CD4-positive, alpha-beta T cell treated with Interleukin-15 for 1 hour (primary cell): ENCODE results near the gene PI16.
"Not testable (repeated sequence)": the region's sequence is repeated elsewhere in the genome, so short reads cannot be mapped to it uniquely, and the experiment has no call there.

Source experiments
- DNase-seq: peaks from one replicate; pipeline ENCODE4 v3.0.0-alpha.2; 2020

PI16 gene

DNA sequence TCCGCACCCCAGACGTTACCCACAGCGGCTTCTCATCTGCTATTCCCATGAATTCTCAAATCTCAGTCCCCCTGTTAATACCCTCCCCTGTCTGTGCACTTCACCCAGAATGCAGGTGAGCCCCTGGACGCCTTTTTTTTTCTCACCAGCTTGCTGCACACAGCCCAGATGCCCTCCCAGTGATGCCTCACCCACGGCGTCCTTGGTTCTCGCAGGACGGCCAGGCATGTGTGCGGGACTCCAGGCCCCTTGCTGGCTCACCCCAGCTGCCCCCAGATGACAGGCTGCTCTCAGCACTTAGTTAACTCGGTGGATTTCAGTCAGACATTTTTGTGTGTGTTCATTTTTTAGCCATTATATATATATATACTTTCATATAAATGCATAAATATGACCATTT, 25.4 kb upstream of the PI16 start:
- DNase-seq: no peak

DNA sequence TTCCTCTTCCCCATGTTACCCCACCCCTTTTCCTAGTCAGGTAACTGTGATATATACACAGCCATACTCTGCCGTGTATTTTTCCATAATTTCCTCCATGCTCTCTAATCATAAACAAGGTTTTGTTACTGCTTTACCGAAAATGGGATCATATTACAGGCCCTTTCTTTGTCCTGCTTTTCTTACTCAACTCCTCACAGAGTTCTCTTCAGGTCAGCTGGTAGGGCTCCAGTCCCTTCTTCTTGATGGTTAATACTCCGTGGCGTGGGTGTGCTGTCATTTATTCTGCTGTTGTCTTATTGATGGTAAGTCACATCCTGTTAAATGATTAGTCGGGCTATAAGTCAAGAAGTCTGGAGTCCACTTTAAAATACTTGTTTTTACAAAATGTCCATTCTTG, 24.9 kb upstream of the PI16 start:
- no peak for DNase-seq

DNA sequence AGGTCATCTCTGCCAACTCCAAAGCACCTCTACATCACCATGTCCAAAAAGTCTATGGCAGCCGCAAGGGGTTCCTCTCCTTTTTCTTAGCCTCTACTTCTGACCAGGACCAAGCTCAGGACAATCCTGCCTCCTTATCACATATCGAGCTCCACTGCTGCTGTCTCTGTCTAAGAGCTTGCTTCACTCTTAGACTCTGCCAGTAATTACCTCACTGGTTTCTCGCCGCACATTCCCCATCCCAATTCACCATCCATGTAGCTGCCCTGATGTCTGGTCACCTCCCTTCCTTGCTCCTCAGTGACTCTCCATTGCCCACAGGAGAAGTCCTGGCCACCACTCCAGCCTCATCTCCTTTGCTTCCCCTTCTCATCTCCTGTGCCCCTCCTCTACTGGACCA, 24.1 kb upstream of the PI16 start:
- DNase-seq: no peak

DNA sequence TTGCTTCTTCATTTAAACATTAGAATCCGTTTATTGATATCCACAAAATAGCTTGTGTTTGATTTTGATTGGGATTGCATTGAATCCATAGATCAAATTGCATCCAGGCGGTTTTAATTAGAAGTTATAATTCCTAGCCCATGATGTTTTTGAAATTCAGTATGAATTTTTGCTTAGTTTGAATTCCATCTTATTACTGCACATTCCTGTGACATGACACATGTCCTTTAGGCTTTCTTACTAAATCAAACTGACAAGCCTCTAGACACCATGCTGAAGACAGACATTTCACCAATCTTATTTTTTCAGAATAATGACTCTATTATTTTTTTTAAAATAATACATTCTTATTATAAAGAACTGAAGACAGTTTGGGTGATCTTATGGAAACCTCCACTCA, 21.4 kb upstream of the PI16 start:
- DNase-seq: no peak

DNA sequence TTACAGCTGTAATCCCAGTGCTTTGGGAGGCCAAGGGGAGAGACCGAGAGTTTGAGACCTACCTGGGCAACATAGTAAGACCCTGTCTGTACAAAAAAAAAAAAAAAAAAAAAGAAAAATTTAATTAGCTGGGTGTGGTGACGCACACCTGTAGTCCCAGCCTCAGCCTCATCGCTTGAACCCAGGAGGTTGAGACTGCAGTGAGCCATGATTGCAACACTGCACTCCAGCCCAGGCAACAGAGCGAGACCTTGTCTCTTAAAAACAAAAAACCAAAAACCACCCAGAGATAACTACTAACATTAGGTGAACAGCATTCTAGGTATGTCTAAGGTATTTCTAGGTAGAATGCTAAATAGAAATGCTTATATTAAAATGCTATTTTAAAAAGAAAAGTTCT, 21.0 kb upstream of the PI16 start:
- DNase-seq: no peak

DNA sequence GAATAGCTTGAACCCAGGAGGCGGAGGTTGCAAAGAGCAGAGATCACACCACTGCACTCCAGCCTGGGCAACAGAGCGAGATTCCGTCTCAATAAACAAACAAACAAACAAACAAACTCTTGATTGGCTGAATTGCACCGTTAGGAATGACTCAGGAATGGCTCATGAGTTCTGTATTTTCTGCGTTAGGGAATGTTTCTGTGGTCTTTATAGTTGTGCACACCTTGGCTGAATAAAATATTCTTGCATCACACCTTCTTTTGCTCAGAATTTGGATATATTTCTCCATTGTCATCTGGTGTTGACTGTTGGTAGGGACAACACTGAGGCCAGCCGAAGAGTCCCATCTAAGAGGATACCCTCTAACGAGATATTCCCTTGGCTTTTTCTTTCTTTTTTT, 19.6 kb upstream of the PI16 start:
- no peak for DNase-seq

DNA sequence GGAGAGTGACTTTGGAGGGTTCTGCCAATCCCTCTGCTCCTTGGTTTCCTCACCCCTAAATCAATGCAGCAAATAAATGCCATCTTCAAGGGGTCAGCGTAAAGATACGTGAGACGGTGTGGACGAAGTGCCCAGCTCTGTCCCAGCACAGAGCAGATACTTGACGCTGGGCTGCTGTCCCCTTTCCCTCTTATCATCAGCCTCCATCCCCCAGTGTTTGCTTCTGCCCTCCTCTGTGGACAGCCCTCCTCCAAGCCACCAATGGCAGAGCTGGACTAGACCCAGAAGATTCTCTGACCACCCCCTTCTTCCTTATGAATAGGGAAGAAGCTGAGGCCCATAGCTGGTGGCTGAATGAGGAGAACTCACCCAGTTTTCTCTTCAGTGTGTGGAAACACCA, 17.7 kb upstream of the PI16 start:
- DNase-seq: no peak

DNA sequence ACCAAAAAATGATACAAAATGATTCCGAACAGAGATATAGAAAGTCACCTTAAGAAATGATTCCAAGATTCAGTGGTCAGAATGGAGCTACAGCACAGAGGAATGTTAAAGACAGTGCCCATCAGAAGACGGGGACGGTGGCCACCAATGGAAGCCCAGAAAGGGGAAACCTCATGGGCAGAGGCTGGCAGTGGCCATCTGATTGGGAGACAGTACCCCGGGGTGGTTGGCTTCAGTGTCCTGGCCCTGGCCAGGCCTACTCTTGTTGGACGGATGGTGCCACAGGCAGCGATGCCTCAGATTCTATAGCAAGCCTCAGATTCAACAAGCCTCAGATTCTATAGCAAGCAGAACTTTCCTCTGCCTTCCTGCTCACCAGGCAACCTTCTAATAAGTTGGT, 16.6 kb upstream of the PI16 start:
- DNase-seq: no peak

DNA sequence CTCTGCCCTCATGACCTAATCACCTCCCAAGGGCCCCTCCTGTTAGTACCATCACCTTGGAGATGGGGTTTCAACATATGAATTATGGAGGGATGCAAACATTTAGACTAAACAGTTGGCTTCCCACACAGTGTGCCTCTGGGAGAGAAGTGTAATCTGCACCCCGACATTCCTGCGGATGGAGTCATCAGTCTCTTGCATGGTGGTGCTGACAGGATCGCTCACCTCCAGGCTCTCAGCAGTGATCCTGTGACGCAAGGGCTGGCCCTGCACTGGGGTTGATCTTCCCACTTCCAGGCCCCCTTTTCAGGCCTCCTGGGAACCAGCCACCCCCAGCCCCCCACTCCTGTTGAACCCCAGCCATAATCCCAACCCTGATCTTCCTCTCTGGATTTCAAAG, 16.0 kb upstream of the PI16 start:
- no peak for DNase-seq

DNA sequence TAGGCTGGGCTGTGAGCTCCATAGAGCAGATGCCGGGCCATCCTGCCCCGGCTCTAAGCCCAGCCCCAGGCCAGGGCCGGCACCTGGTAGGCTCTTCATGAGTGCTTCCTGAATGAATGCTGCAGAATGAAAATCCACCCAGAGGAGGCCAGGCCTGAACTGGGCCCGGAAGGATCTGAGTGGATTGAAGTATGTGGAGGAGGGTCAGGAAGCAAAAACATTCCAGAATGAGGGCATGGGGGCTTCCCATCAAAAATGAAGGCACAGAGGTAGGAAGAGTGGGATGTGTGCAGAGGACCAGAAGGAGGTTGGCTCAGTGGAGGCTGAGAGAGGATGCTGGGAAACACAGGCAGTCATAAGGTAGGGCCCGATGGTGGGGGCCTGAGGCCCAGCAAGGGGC, 15.5 kb upstream of the PI16 start:
- DNase-seq: not testable (repeated sequence)

DNA sequence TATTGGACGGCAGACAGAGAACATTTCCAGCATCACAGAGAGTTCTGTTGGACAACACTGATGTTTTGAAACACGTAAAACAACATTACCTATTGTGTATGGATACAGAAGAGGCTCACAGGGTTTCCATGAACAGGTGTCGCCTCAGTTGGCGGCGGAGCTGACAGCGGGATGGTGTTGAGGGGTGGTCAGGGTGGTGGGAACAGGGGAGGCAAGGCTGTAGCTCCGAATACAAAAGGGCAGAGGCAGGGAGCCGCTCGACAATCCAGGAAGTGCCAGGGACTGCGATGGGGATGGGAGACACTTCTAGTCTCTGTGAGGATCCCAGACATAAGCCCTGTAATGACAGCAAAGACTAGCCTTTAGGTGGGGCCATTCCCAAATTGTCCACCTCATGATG, 14.5 kb upstream of the PI16 start:
- no peak for DNase-seq

DNA sequence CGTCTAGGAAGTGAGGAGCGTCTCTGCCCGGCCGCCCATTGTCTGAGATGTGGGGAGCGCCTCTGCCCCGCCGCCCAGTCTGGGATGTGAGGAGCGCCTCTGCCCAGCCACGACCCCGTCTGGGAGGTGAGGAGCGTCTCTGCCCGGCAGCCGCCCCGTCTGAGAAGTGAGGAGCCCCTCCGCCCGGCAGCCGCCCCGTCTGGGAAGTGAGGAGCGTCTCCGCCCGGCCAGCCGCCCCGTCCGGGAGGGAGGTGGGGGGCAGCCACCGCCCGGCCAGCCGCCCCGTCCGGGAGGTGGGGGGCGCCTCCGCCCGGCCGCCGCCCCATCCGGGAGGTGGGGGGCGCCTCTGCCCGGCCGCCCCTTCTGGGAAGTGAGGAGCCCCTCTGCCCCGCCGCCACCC, 13.0 kb upstream of the PI16 start:
- not testable (repeated sequence) for DNase-seq

DNA sequence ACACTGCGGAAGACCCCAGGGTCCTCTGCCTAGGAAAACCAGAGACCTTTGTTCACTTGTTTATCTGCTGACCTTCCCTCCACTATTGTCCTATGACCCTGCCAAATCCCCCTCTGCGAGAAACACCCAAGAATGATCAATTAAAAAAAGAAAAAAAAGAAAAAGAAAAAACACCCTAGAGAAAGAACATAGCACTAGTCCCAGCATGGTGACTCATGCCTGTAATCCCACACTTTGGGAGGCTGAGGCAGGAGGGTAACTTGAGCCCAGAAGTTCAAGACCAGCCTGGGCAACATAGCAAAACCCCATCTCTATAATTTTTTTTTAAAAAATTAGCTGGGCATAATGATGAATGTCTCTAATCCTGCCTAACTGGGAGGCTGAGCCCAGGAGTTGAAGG, 12.2 kb upstream of the PI16 start:
- DNase-seq: not testable (repeated sequence)

DNA sequence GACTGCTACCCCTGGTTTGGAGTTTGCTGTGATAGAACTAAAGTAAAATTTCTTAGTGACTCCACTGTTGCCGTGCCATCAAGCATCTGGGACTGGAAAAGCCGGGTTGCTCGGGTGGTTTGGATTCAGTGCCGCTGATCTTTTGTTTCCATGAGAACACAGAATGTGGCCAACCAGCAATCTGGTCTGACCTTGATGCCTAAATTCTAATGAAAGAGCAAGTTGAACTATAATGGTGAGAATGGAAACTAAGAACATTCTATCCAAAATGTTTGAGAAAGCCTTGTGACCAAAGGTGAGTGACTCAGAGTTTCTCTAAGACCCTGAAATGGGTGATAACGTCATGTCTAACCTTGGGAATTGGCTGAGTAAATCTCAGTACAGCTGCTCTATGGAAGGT, 9.9 kb upstream of the PI16 start:
- no peak for DNase-seq

DNA sequence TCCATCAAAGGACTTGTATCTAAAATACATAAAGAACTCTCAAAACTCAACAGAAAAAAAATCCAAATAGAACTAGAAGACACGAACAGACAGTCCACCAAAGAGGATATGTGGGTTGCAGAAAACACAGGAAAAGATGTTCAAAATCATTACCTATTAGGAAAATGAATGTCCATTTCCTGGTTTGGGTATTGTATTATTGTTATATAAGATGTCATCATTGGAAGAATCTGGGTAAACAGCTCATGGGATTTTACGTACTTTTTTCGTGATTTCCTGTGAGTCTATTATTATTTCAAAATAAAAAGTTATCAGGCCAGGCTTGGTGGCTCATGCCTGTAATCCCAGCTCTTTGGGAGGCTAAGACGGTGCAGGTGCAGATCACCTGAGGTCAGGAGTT, 9.2 kb upstream of the PI16 start:
- DNase-seq: no peak

DNA sequence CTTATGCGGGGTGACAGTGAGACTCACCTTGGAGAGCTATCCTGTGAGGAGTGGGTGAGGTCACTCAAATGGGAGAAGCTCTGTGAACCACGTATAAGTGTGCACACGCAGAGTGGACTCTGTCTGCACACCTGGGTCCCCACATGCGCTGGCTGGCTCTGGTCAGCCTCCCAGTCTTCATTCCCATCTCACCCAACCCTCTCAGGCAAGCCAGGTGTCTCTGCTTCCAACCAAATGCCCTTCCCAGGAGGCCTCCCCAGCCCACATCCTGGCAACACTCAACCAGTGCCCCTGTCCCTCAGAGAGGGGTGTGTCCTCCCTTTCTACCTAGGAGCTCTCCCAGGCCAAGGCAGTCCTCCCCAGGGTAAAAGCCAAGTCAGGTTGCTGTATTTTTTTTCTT, 8.0 kb upstream of the PI16 start:
- DNase-seq: no peak

DNA sequence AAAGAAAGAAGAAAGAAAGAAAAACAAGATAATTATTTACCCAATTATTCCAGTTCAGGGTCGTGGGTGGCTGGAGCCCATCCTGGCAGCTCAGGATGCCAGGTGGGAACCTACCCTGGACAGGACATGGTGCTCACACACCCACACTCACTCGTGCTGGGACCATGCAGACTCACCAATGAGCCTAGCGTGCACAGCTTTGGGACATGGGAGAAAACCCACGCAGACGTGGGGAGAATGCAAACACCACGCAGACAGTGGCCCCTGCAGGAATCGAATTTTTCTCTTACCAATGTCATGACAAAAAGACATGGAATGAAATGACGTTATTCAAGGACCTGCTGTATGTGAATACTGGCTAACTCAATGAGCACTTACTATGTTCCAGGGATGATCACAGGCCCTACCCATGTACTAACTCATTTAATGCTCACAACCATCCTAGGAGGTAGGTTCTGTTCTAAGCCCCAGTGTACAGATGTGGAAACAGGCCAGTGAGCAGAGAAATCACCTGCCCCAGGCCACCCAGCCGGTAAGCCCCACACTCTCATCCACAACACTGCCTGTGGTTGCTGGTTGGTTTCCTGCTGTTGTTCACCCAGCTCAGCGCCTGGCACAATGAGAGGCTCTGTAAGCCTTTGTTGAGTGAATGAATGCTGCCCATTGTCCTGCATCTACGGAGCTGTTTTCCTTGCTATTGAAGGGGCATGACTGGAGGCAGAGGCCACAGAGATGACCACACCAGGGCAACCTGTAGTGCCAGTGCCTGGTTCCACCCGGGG, 6.8 kb upstream of the PI16 start:
- DNase-seq: no peak

DNA sequence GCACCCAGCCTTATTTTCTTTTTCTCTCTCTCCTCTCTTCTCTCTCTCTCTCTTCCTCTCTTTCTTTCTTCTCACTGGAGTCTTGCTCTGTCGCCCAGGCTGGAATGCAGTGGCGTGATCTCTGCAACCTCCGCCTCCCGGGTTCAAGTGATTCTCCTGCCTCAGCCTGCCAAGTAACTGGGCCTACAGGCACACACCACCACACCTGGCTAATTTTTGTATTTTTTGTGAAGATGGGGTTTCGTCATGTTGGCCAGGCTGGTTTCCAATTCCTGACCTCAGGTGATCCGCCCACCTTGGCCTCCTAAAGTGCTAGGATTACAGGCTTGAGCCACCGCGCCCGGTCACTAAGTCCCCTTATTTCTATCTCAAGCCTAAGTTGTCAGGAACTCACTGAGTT, 5.5 kb upstream of the PI16 start:
- not testable (repeated sequence) for DNase-seq

DNA sequence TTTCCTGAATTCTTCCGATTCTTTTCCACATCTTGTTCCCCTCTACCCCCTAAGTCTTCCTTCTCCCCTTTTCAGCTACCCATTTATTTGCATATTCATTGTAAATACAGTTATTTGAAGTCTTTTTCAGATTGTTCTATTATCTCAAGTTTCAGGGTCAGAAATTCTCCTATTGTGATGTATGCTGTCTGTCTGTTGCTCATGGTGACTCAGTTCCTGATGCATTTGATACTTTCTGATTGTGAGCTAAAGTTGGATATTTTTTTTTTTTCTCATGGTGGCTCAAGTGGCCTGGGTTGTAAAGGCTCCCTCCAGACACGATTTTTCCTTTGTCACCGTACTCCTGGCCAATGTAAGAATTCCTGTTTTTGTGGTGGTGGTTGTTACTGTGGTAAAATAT, 4.9 kb upstream of the PI16 start:
- DNase-seq: no peak

DNA sequence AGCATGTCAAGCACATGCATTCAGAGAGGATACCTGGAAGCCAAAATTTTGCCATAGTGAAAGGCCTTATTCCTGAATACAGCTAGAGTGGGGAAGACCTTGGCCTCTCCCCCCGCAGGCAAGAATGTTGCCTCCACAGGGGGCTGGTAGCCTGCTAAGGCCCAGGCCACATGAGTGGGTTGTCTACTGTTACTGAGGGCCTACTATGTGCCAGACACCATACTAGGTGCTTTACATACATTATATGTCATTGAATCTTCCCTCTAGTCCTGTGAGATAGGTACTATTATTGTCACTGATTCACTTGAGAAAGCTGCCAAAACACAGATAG, 642 bp upstream of the PI16 start:
- no peak for DNase-seq

DNA sequence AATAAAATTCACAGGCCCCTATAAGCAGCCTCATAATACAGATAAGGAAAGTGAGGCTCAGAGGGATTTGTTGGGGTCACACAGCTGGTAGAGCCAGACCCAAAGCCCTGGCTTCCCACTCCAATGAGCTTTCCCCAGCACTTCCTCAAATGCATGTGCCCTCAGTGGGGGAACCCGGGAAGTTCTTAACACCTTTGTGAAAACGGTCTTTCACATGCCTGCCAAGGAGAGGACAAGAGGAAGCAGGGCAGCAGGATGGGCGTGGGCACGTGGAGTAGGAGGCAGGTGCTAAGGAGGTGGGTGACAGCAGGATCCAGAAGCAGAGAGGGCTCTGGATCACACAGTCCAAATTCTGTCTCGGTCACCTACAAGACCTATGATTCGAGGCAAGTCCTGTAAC, 598 bp downstream of the PI16 start:
- no peak for DNase-seq

DNA sequence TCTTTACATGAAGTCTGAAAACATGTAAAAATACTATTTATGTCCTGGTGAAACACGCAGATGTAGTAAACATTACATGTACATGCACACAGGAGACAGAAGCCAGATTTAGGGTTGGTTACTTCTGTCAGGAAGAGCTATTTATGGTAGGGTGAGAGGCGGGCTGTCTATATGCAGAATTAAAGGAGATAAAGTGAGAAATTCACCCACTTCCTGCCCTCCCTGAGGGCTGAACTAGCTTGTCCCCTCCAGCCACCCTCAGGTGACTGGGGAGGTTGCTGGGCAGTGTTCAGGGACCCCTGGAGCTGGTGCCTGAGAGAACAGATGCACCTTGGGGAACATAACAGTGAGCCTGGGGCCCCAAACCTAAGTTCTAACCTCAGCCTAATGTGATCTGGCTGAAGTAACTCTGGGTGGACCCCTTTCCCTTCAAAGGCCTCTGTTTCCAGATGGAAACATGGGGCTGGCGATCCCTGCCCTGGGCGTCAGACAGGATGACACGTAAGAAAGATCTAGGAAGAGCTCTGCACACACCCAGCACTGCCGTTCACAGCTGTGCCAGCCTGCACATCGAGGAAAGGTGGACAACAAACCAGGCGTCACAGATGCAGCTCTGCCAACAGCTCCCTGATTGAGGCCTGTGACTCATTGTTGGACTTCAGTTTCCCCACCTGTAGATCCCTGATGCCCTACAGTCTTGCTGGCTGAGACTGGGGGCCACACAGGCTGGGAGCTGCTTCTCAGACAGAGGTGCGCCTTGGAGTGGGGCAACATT, 1.3 kb downstream of the PI16 start:
- no peak for DNase-seq

DNA sequence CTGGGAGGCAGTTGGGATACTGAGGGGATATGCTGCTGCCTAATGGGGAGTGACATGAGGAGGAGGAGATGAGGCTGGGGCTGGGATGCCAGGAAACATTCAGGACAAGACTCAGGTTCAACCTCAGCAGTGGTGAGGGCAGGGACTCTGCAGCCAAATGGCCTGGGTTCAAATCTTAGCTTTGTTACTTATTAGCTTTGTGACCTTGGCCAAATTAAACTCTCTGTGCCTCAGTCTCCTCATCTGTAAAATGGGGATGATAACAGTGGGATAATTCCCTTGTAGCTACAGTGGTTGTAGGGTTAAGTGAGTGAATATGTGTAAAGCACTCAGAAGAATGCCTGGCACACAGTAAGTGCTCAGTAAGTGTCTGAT, 1.9 kb downstream of the PI16 start:
- DNase-seq: no peak

DNA sequence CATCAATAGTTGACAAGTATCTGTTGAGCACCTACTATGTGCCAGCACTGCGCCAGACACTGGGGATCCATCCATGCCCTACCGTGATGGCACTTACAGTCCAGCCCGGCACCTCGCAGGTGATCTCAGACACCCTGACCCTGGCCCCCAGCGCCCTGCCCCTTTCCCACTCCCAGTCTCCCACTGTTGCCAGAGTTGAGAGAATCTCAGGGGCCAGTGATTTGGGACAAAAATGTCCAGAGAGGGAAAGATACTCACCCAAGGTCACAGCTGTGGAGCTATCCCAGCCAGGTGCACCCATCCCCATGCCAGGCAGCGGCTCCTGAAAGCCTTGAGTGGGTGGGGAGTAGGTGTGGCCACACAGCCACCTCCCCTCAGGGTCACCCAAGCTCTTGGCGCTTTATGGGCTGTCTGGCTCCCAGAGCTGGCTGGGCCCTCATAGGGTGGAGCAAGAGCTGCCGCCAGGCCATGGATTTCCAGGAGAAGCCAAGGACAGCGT, 3.3 kb downstream of the PI16 start:
- DNase-seq: no peak
